AG04450 (cell line): ENCODE measurements around the gene NHSL2. TPM values are rescaled to one million over a fixed set of nuclear protein-coding genes. Genes with fewer than 3 reads are reported as not detected.

Experiments used
- CTCF ChIA-PET: fragments of 300-600, 350-600 bp; formaldehyde crosslinking; extraction: SDS; loops from one replicate; lab custom pipeline; 2022; ENCODE audit warnings: antibody characterized with exemption, inconsistent platforms; lab: Charles Lee
- POLR2A ChIA-PET: fragments of 350-600 bp; formaldehyde crosslinking; extraction: SDS; loops from one replicate; lab custom pipeline; 2021; ENCODE audit warnings: antibody characterized with exemption, inconsistent platforms; lab: Yijun Ruan, JAX
- DNase-seq: peaks from one replicate; pipeline ENCODE4 v3.0.0-alpha.2; 2011; ENCODE audit warnings: low read depth, low spot score
- H3K27ac ChIP-seq: one replicate; pipeline ENCODE4 v1.5.1; 2012; ENCODE audit warnings: low read depth, low read length, control low read depth
- H3K27me3 ChIP-seq: one replicate; pipeline ENCODE4 v1.6.0; 2012; ENCODE audit warnings: low read length; ENCODE audit not compliant: control insufficient read depth, insufficient read depth
- H3K4me3 ChIP-seq: 2 replicates; pipeline ENCODE4 v1.5.1; 2011; ENCODE audit warnings: mild to moderate bottlenecking, low read depth, low read length, control low read depth
- H3K9me3 ChIP-seq: 2 replicates; pipeline ENCODE4 v1.5.1; 2012; ENCODE audit warnings: low read length; ENCODE audit not compliant: control insufficient read depth, insufficient read depth
- polyA plus RNA-seq: library from polyadenylated mRNA; depleted of rRNA; stranded (reverse); fragments of >200 nt; gene quantifications from 2 replicates; pipeline ENCODE4 v1.2.3, GENCODE V29; 2011
- TF ChIP-seq, protein P1 (sequence below): IDR thresholded peaks from 2 replicates; pipeline ENCODE4 v1.5.1; 2011; ENCODE audit warnings: low read depth, low read length, control low read depth, inconsistent platforms

The NHSL2 gene
- polyA plus RNA-seq, 1 experiment = 3.0 TPM

- no peak for DNase-seq
- no peaks in the 10 kb centered on the region for H3K27me3 ChIP-seq
- TF ChIP-seq, protein P1, sequence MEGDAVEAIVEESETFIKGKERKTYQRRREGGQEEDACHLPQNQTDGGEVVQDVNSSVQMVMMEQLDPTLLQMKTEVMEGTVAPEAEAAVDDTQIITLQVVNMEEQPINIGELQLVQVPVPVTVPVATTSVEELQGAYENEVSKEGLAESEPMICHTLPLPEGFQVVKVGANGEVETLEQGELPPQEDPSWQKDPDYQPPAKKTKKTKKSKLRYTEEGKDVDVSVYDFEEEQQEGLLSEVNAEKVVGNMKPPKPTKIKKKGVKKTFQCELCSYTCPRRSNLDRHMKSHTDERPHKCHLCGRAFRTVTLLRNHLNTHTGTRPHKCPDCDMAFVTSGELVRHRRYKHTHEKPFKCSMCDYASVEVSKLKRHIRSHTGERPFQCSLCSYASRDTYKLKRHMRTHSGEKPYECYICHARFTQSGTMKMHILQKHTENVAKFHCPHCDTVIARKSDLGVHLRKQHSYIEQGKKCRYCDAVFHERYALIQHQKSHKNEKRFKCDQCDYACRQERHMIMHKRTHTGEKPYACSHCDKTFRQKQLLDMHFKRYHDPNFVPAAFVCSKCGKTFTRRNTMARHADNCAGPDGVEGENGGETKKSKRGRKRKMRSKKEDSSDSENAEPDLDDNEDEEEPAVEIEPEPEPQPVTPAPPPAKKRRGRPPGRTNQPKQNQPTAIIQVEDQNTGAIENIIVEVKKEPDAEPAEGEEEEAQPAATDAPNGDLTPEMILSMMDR = no peak
- ChIA-PET POLR2A (no interaction called here), CTCF (interaction anchor here (1.2 to 1.9 kb wide), 3 partner anchors 9 to 100 kb away, joined by 4 to 7 read pairs (median 4); no protein-coding TSS in a partner anchor)
- no peaks in the 10 kb centered on the region for H3K9me3 ChIP-seq
- H3K27ac ChIP-seq = no peak overlapping the region
- peak overlapping the region; percentile 48 for H3K4me3 ChIP-seq
These were observed 117.3 kb downstream of the NHSL2 start for GRCh38 chrX:72027914-72028307.

- TF ChIP-seq, protein P1 = no peak
- Histone ChIP-seq H3K27ac (peak overlapping the region; percentile 65), H3K9me3 (no peaks in the 10 kb centered on the region), H3K4me3 (no peak overlapping the region), H3K27me3 (no peaks in the 10 kb centered on the region)
- no peak for DNase-seq
- CTCF ChIA-PET = interaction anchor here (1.2 to 2.6 kb wide), 5 partner anchors 8 to 99 kb away, joined by 3 to 12 read pairs (median 7); no protein-coding TSS in a partner anchor
- POLR2A ChIA-PET = interaction anchor here (1.1 kb wide), 1 partner anchor 13 kb away, joined by 3 read pairs; no protein-coding TSS in a partner anchor
These were observed 118.2 kb downstream of the NHSL2 start for GRCh38 chrX:72028701-72029470.

DNA sequence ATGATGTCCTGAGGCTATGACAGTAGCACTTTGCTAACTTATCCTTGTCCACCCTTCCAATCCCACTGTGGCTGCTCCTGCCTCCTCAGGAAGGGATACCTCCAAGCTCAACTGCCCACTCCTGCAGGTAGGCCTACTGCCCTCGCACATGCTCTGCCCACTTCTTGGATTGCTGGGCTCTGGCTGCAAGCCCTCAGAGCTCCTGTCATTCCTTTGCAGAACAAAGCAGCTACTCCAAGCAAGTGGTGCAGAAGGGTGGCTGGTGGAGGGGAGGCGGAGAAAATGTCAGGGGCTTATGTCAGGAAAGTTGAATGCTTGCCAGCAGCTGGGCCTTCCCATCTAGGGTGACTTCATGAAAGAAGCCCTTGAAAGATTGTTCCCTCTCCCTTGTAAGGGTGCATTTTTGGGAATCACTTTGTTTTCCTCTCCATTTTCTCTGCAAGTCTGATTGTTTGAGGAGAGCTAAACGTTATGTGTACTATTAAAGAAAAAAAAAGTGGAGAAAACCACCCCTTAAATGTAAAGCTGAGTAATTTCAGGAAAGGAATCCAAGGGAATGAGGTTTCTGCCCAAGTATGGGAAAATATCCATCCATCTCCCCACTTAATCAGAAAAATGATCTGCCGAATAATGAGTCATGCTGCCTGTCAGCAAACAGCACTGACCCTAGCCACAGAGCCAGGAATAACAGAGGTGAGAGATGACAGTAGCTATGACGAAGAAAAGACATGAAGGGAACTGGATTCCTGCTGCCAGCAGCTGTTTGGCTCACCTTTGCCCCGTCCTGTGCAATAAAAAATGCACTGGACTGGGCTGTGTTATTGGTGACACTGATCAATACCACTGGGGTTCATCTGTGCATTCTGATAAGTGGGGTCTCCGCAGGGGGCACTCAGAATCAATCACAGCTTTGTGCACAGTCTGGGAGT, 119.1 kb downstream of the NHSL2 start:
- TF ChIP-seq, protein P1 = no peak
- ChIA-PET CTCF (interaction anchor here (0.6 to 2.6 kb wide), 5 partner anchors 9 to 98 kb away, joined by 3 to 12 read pairs (median 7); no protein-coding TSS in a partner anchor), POLR2A (interaction anchor here (1.1 to 1.2 kb wide), 2 partner anchors 13 to 97 kb away, joined by 3 to 4 read pairs; no protein-coding TSS in a partner anchor)
- no peaks in the 10 kb centered on the region for H3K27me3 ChIP-seq
- no peaks in the 10 kb centered on the region for H3K9me3 ChIP-seq
- H3K4me3 ChIP-seq = peak overlapping the region; percentile 20
- H3K27ac ChIP-seq = peak overlapping the region; percentile 65
- DNase-seq = peak; percentile 56

DNA sequence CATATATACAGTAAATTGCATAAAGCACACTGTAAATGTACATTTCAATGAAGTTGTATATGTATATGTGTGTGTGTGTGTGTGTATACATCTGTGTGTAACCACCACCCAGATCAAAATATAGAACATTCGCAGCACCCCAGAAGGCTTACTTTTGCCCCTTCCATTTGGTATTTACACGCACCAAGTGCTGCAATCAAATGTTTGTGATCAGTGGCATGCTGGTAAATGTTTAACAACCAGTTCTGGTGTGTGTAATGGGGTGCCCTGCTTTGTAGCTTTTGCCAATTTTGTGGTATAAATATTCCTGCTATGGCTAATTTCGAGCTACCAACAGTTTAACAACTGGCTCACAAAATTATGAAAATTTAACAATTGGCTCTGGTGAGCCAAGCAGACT, 119.8 kb downstream of the NHSL2 start:
- Histone ChIP-seq H3K9me3 (no peaks in the 10 kb centered on the region), H3K4me3 (no peak overlapping the region), H3K27ac (no peak overlapping the region), H3K27me3 (no peaks in the 10 kb centered on the region)
- TF ChIP-seq, protein P1 = no peak
- CTCF ChIA-PET = interaction anchor here (0.6 to 2.6 kb wide), 4 partner anchors 10 to 12 kb away, joined by 3 to 12 read pairs (median 5); no protein-coding TSS in a partner anchor
- POLR2A ChIA-PET = interaction anchor here (1.2 kb wide), 1 partner anchor 96 kb away, joined by 4 read pairs; no protein-coding TSS in a partner anchor
- no peak for DNase-seq
